SK-N-SH treated with all-trans-retinoic acid at 6 μM for 48 hours (cell line): ENCODE data around the gene QKI.

ENCODE experiments used
- ATAC-seq: fragments of 200-7000 bp; cut with Tn5 transposase; 3 replicates; pipeline ENCODE4 v1.9.1; 2020; ENCODE audit warnings: mild to moderate bottlenecking, moderate library complexity
- ARNTL ChIP-seq: fragments of 450-650 bp; formaldehyde crosslinking; IDR thresholded peaks from 2 replicates; pipeline ENCODE4 v1.5.0; 2020; ENCODE audit warnings: low read depth, mild to moderate bottlenecking, moderate library complexity, borderline replicate concordance
- BACH2 ChIP-seq: fragments of 250-450 bp; sonication (Bioruptor Pico); IDR thresholded peaks from 2 replicates; pipeline ENCODE4 v1.9.0; 2021; ENCODE audit warnings: mild to moderate bottlenecking, borderline replicate concordance
- CSDC2 ChIP-seq: fragments of 250-450 bp; sonication (Bioruptor Pico); IDR thresholded peaks from 2 replicates; pipeline ENCODE4 v1.5.0; 2020; ENCODE audit warnings: mild to moderate bottlenecking, moderate library complexity
- ESRRG ChIP-seq: fragments of 250-450 bp; sonication (Bioruptor Pico); IDR thresholded peaks from 2 replicates; pipeline ENCODE4 v1.6.1; 2021; ENCODE audit warnings: mild to moderate bottlenecking
- GLIS3 ChIP-seq: fragments of 250-450 bp; sonication (Bioruptor Pico); IDR thresholded peaks from 2 replicates; pipeline ENCODE4 v1.5.0; 2020; ENCODE audit warnings: mild to moderate bottlenecking, moderate library complexity
- ISL1 ChIP-seq: fragments of 250-450 bp; sonication (Bioruptor Pico); IDR thresholded peaks from 2 replicates; pipeline ENCODE4 v2.1.2; 2022; ENCODE audit warnings: mild to moderate bottlenecking, moderate library complexity
- OSR1 ChIP-seq: fragments of 250-450 bp; sonication (Bioruptor Pico); IDR thresholded peaks from 2 replicates; pipeline ENCODE4 v1.8.0; 2022; ENCODE audit warnings: moderate library complexity, mild to moderate bottlenecking, inconsistent platforms
- PPARA ChIP-seq: fragments of 250-450 bp; sonication (Bioruptor Pico); IDR thresholded peaks from 2 replicates; pipeline ENCODE4 v1.5.0; 2020; ENCODE audit warnings: mild to moderate bottlenecking, borderline replicate concordance
- RARB ChIP-seq: fragments of 250-450 bp; sonication (Bioruptor Pico); IDR thresholded peaks from 2 replicates; pipeline ENCODE4 v1.8.0; 2021; ENCODE audit warnings: mild to moderate bottlenecking, moderate library complexity
- SNAI2 ChIP-seq: fragments of 250-450 bp; sonication (Bioruptor Pico); IDR thresholded peaks from 2 replicates; pipeline ENCODE4 v1.5.0; 2020; ENCODE audit warnings: mild to moderate bottlenecking, moderate library complexity
- TCF4 ChIP-seq: fragments of 250-450 bp; sonication (Bioruptor Pico); IDR thresholded peaks from 2 replicates; pipeline ENCODE4 v1.8.0; 2021; ENCODE audit warnings: mild to moderate bottlenecking, moderate library complexity, borderline replicate concordance
- TOX ChIP-seq: fragments of 250-450 bp; sonication (Bioruptor Pico); IDR thresholded peaks from 2 replicates; pipeline ENCODE4 v1.8.0; 2021; ENCODE audit warnings: mild to moderate bottlenecking, moderate library complexity, borderline replicate concordance
- ZC3H10 ChIP-seq: fragments of 250-450 bp; sonication (Bioruptor Pico); IDR thresholded peaks from 2 replicates; pipeline ENCODE4 v1.5.1; 2021; ENCODE audit warnings: mild to moderate bottlenecking, moderate library complexity
- ZFP3 ChIP-seq: fragments of 250-450 bp; sonication (Bioruptor Pico); IDR thresholded peaks from 2 replicates; pipeline ENCODE4 v1.5.0; 2020; ENCODE audit warnings: mild to moderate bottlenecking, moderate library complexity
- ZFP30 ChIP-seq: fragments of 450-650 bp; formaldehyde crosslinking; IDR thresholded peaks from 2 replicates; pipeline ENCODE4 v1.5.0; 2022; ENCODE audit warnings: mild to moderate bottlenecking, moderate library complexity
- ZNF70 ChIP-seq: fragments of 450-650 bp; formaldehyde crosslinking; IDR thresholded peaks from 2 replicates; pipeline ENCODE4 v1.5.0; 2020; ENCODE audit warnings: mild to moderate bottlenecking, moderate library complexity
- ZNF8 ChIP-seq: fragments of 450-650 bp; formaldehyde crosslinking; IDR thresholded peaks from 2 replicates; pipeline ENCODE4 v1.5.0; 2020; ENCODE audit warnings: mild to moderate bottlenecking, moderate library complexity
- TF ChIP-seq, protein P1 (sequence below): fragments of 250-450 bp; sonication (Bioruptor Pico); IDR thresholded peaks from 2 replicates; pipeline ENCODE4 v1.5.1; 2020; ENCODE audit warnings: low read depth, mild to moderate bottlenecking, moderate library complexity
- TF ChIP-seq, protein P2 (sequence below): fragments of 250-450 bp; sonication (Bioruptor Pico); IDR thresholded peaks from 2 replicates; pipeline ENCODE4 v1.8.0; 2021; ENCODE audit warnings: low read depth, mild to moderate bottlenecking, moderate library complexity, borderline replicate concordance
- TF ChIP-seq, protein P3 (sequence below): fragments of 250-450 bp; sonication (Bioruptor Pico); IDR thresholded peaks from 2 replicates; pipeline ENCODE4 v1.5.1; 2021; ENCODE audit warnings: mild to moderate bottlenecking, moderate library complexity
- TF ChIP-seq, protein P4 (sequence below): fragments of 250-450 bp; sonication (Bioruptor Pico); IDR thresholded peaks from 2 replicates; pipeline ENCODE4 v1.8.0; 2020; ENCODE audit warnings: mild to moderate bottlenecking, moderate library complexity, borderline replicate concordance
- TF ChIP-seq, protein P5 (sequence below): fragments of 250-450 bp; sonication (Bioruptor Pico); IDR thresholded peaks from 2 replicates; pipeline ENCODE4 v1.5.0; 2020; ENCODE audit warnings: mild to moderate bottlenecking, moderate library complexity

QKI gene

DNA sequence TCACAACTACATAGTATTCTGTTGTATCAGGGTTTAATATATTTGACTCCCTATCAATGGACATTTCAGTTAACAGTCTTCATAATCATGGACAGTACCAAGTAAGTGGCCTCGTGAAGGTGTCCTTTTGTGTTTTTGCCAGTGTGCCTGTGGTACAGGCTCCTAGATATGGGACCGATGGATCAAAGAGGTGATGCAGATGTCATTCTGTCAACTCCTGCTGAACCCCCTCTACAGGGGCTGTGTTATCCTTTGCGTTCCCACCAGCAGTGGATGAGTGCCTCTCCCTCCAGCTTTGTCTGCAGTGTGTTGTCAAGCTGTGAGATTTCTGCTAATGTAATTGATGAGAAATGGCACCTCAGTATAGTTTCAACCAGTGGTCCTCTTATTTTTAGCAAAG, 210.7 kb downstream of the QKI start:
- ATAC-seq: no peak
- no peak for TF ChIP-seq RARB
- TF ChIP-seq BACH2 (CRISPR knock-in tag): no peak
- TF ChIP-seq, protein P1, sequence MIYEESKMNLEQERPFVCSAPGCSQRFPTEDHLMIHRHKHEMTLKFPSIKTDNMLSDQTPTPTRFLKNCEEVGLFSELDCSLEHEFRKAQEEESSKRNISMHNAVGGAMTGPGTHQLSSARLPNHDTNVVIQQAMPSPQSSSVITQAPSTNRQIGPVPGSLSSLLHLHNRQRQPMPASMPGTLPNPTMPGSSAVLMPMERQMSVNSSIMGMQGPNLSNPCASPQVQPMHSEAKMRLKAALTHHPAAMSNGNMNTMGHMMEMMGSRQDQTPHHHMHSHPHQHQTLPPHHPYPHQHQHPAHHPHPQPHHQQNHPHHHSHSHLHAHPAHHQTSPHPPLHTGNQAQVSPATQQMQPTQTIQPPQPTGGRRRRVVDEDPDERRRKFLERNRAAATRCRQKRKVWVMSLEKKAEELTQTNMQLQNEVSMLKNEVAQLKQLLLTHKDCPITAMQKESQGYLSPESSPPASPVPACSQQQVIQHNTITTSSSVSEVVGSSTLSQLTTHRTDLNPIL (CRISPR knock-in tag): no peak
- no peak for TF ChIP-seq ZFP3 (CRISPR knock-in tag)
- TF ChIP-seq PPARA: no peak

DNA sequence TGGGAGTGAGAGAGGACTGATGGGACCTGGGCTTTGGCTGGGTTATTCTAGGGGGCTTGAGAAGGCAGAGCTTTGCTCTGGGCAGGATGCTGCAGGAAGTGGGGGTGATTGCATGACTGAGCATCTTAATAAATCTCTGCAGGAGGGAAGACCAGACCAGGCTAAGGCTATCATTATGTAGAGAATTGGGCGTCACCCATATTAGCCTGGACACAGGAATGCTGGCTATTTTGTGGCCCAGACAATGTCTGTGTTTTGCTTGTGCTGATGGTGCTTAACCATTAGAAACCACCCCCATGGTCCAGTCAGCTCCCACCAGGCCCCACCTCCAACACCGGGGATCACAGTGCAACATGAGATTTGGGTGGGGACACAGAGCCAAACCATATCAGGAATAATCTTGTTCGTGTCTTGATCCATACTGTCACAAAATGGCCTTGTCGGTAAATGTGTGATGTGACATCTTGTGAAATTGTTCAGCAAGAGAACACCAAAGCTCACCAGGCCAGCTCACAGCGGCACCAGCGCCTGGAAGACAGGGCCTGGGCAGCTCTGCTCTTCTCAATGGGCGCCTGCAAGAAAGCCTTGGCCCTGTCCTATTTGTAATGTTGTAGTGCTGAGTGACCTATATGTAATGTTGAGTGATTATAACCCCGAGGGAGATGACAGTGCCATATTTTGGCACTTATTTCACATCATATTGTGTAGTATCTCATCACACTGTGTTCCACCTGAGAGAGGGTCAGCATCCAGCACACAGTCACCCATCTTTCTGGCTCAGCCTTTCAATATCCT, 211.8 kb downstream of the QKI start:
- TF ChIP-seq GLIS3 (CRISPR knock-in tag): no peak
- no peak for TF ChIP-seq ZFP30
- TF ChIP-seq, protein P1 (CRISPR knock-in tag): no peak
- no peak for TF ChIP-seq ESRRG
- TF ChIP-seq, protein P2, sequence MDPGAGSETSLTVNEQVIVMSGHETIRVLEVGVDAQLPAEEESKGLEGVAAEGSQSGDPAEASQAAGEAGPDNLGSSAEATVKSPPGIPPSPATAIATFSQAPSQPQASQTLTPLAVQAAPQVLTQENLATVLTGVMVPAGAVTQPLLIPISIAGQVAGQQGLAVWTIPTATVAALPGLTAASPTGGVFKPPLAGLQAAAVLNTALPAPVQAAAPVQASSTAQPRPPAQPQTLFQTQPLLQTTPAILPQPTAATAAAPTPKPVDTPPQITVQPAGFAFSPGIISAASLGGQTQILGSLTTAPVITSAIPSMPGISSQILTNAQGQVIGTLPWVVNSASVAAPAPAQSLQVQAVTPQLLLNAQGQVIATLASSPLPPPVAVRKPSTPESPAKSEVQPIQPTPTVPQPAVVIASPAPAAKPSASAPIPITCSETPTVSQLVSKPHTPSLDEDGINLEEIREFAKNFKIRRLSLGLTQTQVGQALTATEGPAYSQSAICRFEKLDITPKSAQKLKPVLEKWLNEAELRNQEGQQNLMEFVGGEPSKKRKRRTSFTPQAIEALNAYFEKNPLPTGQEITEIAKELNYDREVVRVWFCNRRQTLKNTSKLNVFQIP (CRISPR knock-in tag): no peak
- TF ChIP-seq TOX: no peak
- TF ChIP-seq, protein P3, sequence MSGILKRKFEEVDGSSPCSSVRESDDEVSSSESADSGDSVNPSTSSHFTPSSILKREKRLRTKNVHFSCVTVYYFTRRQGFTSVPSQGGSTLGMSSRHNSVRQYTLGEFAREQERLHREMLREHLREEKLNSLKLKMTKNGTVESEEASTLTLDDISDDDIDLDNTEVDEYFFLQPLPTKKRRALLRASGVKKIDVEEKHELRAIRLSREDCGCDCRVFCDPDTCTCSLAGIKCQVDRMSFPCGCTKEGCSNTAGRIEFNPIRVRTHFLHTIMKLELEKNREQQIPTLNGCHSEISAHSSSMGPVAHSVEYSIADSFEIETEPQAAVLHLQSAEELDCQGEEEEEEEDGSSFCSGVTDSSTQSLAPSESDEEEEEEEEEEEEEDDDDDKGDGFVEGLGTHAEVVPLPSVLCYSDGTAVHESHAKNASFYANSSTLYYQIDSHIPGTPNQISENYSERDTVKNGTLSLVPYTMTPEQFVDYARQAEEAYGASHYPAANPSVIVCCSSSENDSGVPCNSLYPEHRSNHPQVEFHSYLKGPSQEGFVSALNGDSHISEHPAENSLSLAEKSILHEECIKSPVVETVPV (CRISPR knock-in tag): no peak
- TF ChIP-seq OSR1 (CRISPR knock-in tag): no peak
- TF ChIP-seq BACH2 (CRISPR knock-in tag): no peak
- TF ChIP-seq RARB: no peak
- no peak for TF ChIP-seq ISL1
- no peak for TF ChIP-seq ZNF8 (CRISPR knock-in tag)
- TF ChIP-seq ZC3H10: no peak
- TF ChIP-seq TCF4 (CRISPR knock-in tag): no peak
- TF ChIP-seq, protein P4, sequence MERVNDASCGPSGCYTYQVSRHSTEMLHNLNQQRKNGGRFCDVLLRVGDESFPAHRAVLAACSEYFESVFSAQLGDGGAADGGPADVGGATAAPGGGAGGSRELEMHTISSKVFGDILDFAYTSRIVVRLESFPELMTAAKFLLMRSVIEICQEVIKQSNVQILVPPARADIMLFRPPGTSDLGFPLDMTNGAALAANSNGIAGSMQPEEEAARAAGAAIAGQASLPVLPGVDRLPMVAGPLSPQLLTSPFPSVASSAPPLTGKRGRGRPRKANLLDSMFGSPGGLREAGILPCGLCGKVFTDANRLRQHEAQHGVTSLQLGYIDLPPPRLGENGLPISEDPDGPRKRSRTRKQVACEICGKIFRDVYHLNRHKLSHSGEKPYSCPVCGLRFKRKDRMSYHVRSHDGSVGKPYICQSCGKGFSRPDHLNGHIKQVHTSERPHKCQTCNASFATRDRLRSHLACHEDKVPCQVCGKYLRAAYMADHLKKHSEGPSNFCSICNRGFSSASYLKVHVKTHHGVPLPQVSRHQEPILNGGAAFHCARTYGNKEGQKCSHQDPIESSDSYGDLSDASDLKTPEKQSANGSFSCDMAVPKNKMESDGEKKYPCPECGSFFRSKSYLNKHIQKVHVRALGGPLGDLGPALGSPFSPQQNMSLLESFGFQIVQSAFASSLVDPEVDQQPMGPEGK (CRISPR knock-in tag): no peak
- no peak for TF ChIP-seq ARNTL (CRISPR knock-in tag)
- TF ChIP-seq CSDC2 (CRISPR knock-in tag): no peak
- TF ChIP-seq SNAI2 (CRISPR knock-in tag): no peak
- no peak for TF ChIP-seq ZNF70 (CRISPR knock-in tag)
- no peak for ATAC-seq

DNA sequence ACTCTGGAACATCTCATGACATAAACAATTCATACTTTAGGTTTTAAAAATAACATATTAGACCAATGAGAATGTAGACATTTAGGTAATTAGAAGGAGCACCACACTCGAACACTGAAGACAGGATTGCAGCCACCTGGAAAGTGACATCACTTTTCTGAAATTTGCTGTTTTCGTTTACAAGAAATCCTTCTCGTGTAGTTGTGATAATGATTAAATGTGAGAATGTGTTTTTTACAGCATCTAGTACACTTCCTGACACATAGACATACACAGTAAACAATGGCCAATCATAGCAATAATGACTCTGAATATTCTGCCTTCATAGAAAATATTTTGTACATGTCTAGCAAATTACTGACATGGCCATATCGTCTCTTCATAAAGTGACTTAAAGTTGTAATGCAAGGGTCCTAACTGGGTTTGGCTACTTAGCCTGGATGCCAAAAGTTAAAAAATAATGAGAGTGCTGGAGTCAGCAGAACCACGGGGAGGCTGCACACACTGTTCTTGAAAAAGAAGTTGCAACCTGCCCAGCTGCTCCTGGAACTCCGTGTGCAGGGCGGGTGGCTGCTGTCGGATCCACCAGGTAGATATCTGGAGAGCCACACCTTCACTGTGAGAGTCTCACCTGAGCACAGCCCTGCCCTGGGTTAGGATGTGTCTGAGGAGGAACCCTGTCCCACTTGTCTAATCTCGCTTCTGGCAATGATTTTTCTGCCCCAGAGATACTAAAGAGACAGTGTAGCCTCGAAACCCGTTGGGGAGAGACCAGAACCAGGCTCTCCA, 212.9 kb downstream of the QKI start:
- no peak for ATAC-seq
- TF ChIP-seq OSR1 (CRISPR knock-in tag) (no peak), SNAI2 (CRISPR knock-in tag) (no peak), TCF4 (CRISPR knock-in tag) (no peak), ZFP3 (CRISPR knock-in tag) (no peak), CSDC2 (CRISPR knock-in tag) (no peak)
- TF ChIP-seq, protein P5, sequence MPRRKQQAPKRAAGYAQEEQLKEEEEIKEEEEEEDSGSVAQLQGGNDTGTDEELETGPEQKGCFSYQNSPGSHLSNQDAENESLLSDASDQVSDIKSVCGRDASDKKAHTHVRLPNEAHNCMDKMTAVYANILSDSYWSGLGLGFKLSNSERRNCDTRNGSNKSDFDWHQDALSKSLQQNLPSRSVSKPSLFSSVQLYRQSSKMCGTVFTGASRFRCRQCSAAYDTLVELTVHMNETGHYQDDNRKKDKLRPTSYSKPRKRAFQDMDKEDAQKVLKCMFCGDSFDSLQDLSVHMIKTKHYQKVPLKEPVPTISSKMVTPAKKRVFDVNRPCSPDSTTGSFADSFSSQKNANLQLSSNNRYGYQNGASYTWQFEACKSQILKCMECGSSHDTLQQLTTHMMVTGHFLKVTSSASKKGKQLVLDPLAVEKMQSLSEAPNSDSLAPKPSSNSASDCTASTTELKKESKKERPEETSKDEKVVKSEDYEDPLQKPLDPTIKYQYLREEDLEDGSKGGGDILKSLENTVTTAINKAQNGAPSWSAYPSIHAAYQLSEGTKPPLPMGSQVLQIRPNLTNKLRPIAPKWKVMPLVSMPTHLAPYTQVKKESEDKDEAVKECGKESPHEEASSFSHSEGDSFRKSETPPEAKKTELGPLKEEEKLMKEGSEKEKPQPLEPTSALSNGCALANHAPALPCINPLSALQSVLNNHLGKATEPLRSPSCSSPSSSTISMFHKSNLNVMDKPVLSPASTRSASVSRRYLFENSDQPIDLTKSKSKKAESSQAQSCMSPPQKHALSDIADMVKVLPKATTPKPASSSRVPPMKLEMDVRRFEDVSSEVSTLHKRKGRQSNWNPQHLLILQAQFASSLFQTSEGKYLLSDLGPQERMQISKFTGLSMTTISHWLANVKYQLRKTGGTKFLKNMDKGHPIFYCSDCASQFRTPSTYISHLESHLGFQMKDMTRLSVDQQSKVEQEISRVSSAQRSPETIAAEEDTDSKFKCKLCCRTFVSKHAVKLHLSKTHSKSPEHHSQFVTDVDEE: no peak
- TF ChIP-seq, protein P1 (CRISPR knock-in tag): no peak
- TF ChIP-seq, protein P2 (CRISPR knock-in tag): no peak
